CD14-positive monocyte (primary cell): ENCODE measurements around the gene PIEZO2. TPM values are rescaled to one million over a fixed set of nuclear protein-coding genes. Genes with fewer than 3 reads are reported as not detected.
"Not testable (repeated sequence)": the region's sequence is repeated elsewhere in the genome, so short reads cannot be mapped to it uniquely, and the experiment has no call there.

Experiments used
- DNase-seq, 3 donors: peaks; one replicate each; pipeline ENCODE4 v3.0.0-alpha.2; 2011 to 2022
- H2AFZ ChIP-seq: 2 replicates; pipeline ENCODE4 v1.6.0; 2012; ENCODE audit warnings: mild to moderate bottlenecking, low read depth, low read length, inconsistent platforms; ENCODE audit not compliant: insufficient read depth, poor library complexity, severe bottlenecking
- H3K27ac ChIP-seq, 2 donors: 1 replicate in 1 of 2; 2 replicates in 1 of 2; pipeline ENCODE4 v1.5.1; 2012 to 2013; ENCODE audit warnings: low read length in 2 of 2, control low read depth in 1 of 2, inconsistent platforms in 1 of 2, low read depth in 1 of 2, mild to moderate bottlenecking in 1 of 2
- H3K27me3 ChIP-seq, 2 donors: one replicate each; pipeline versions ENCODE4 v1.6.0 to v1.6.1; 2011 to 2013; ENCODE audit warnings: low read length in 2 of 2; ENCODE audit not compliant: control insufficient read depth in 2 of 2, insufficient read depth in 2 of 2
- H3K36me3 ChIP-seq, 2 donors: replicated peaks in 1 of 2; 1 replicate in 1 of 2; 2 replicates in 1 of 2; pipeline versions ENCODE4 v1.5.1 to v1.6.1; 2012 to 2013; ENCODE audit warnings: low read length in 2 of 2, control low read depth in 1 of 2, inconsistent platforms in 1 of 2, mild to moderate bottlenecking in 1 of 2; ENCODE audit not compliant: insufficient read depth in 2 of 2, control insufficient read depth in 1 of 2
- H3K4me1 ChIP-seq, 2 donors: 1 replicate in 1 of 2; 2 replicates in 1 of 2; pipeline versions ENCODE4 v1.5.1 to v1.6.1; 2012 to 2013; ENCODE audit warnings: low read length in 2 of 2, control low read depth in 1 of 2, inconsistent platforms in 1 of 2, mild to moderate bottlenecking in 1 of 2, moderate library complexity in 1 of 2; ENCODE audit not compliant: insufficient read depth in 2 of 2, control insufficient read depth in 1 of 2
- H3K4me2 ChIP-seq: replicated peaks from 2 replicates; pipeline ENCODE3; 2012; ENCODE audit warnings: low read length, moderate library complexity, mild to moderate bottlenecking; ENCODE audit not compliant: poor library complexity, severe bottlenecking; ENCODE audit errors: extremely low read depth
- H3K4me3 ChIP-seq, 3 experiments: fragments of 200-600 bp in 1 of 3; sonication (generic) in 1 of 3; replicated peaks in 1 of 3; 1 replicate in 2 of 3; 2 replicates in 1 of 3; pipeline ENCODE4 v1.5.1; 2011 to 2013; ENCODE audit warnings: low read length in 3 of 3, mild to moderate bottlenecking in 3 of 3, control low read depth in 2 of 3, low read depth in 2 of 3, inconsistent platforms in 1 of 3, moderate library complexity in 1 of 3
- H3K79me2 ChIP-seq: 2 replicates; pipeline ENCODE4 v1.6.0; 2012; ENCODE audit warnings: mild to moderate bottlenecking, control low read depth, inconsistent platforms, low read length, moderate library complexity; ENCODE audit not compliant: insufficient read depth
- H3K9ac ChIP-seq: 2 replicates; pipeline ENCODE4 v1.6.0; 2017; ENCODE audit warnings: low read length, mild to moderate bottlenecking; ENCODE audit not compliant: insufficient read depth, poor library complexity, severe bottlenecking
- H3K9me3 ChIP-seq, 2 donors: replicated peaks in 1 of 2; 1 replicate in 1 of 2; 2 replicates in 1 of 2; pipeline versions ENCODE4 v1.5.1 to v1.6.1; 2012 to 2013; ENCODE audit warnings: low read length in 2 of 2, control low read depth in 1 of 2; ENCODE audit not compliant: control insufficient read depth in 1 of 2, insufficient read depth in 1 of 2
- H4K20me1 ChIP-seq: 2 replicates; pipeline ENCODE4 v1.6.0; 2012; ENCODE audit warnings: mild to moderate bottlenecking, low read length, control low read depth, moderate library complexity; ENCODE audit not compliant: insufficient read depth
- H3K27ac Mint-ChIP-seq, 7 donors: one replicate each; pipeline ENCODE4 v1.8.0; 2020; ENCODE audit warnings: mild to moderate bottlenecking in 7 of 7, mixed read lengths in 7 of 7, moderate library complexity in 6 of 7, inconsistent platforms in 2 of 7
- H3K27me3 Mint-ChIP-seq, 3 donors: one replicate each; pipeline ENCODE4 v1.8.0; 2021 to 2022; ENCODE audit warnings: low read depth in 3 of 3, mild to moderate bottlenecking in 3 of 3, mixed read lengths in 3 of 3, moderate library complexity in 3 of 3, inconsistent platforms in 1 of 3
- H3K36me3 Mint-ChIP-seq, 2 donors: one replicate each; pipeline ENCODE4 v1.8.0; 2020; ENCODE audit warnings: mixed read lengths in 2 of 2, inconsistent platforms in 1 of 2, mild to moderate bottlenecking in 1 of 2
- H3K4me1 Mint-ChIP-seq: one replicate; pipeline ENCODE4 v1.8.0; 2020; ENCODE audit warnings: mild to moderate bottlenecking, mixed read lengths
- H3K4me3 Mint-ChIP-seq, 2 donors: one replicate each; pipeline ENCODE4 v1.8.0; 2020; ENCODE audit warnings: mild to moderate bottlenecking in 2 of 2, mixed read lengths in 2 of 2, moderate library complexity in 1 of 2
- H3K9me3 Mint-ChIP-seq, 7 donors: one replicate each; pipeline ENCODE4 v1.8.0; 2020 to 2022; ENCODE audit warnings: mixed read lengths in 7 of 7, mild to moderate bottlenecking in 6 of 7, moderate library complexity in 6 of 7, inconsistent platforms in 2 of 7
- CTCF ChIP-seq: fragments of 200-600 bp; IDR thresholded peaks from one replicate; pipeline ENCODE4 v1.8.0; 2022; ENCODE audit warnings: antibody characterized with exemption, mild to moderate bottlenecking
- WGBS: methylation state at CpG from one replicate; pipeline ENCODE4 v1.1.5; 2013; ENCODE audit warnings: missing lambda C conversion rate; ENCODE audit not compliant: insufficient coverage; 5-methylcytosine and 5-hydroxymethylcytosine counted together
- intact Hi-C, 2 donors: fragments of 100-400 bp; cut with micrococcal nuclease; formaldehyde crosslinking; loops; one replicate each; pipeline versions ENCODE4 v1.15.0 to v1.15.1; 2023
- polyA plus RNA-seq, 3 donors: library from polyadenylated mRNA; depleted of rRNA in 1 of 3; unstranded in 2 of 3; stranded (reverse) in 1 of 3; fragments of 300-500 nt in 2 of 3; fragments of >200 nt in 1 of 3; fragmentation: Illumina TruSeq in 2 of 3; gene quantifications; 1 replicate in 2 of 3; 2 replicates in 1 of 3; pipeline ENCODE4 v1.2.3, GENCODE V29; 2012 to 2021

Gene PIEZO2
- polyA plus RNA-seq, 3 donors = not detected

- H3K27me3 Mint-ChIP-seq = peaks cover 0 to 2% (median under 1%) of the 10 kb centered on the region in 3 donors
- no peaks in the 10 kb centered on the region for H3K36me3 ChIP-seq
- H3K27ac Mint-ChIP-seq = no peak overlapping the region
- no peaks in the 10 kb centered on the region for H3K4me1 ChIP-seq
- H3K9ac ChIP-seq = no peak overlapping the region
- H3K27me3 ChIP-seq = no peaks in the 10 kb centered on the region
- H3K4me1 Mint-ChIP-seq = peaks cover 2% of the 10 kb centered on the region
- H3K79me2 ChIP-seq = no peaks in the 10 kb centered on the region
- H3K9me3 ChIP-seq = no peaks in the 10 kb centered on the region
- DNase-seq = no peak
- no peak overlapping the region for H2AFZ ChIP-seq
- H3K4me2 ChIP-seq = no peak overlapping the region
- TF ChIP-seq CTCF = no peak
- intact Hi-C loops = no loop called here
- H3K27ac ChIP-seq = no peak overlapping the region
- no peak overlapping the region for H3K4me3 Mint-ChIP-seq
- H3K9me3 Mint-ChIP-seq = peaks cover 0 to 4% (median 0%) of the 10 kb centered on the region in 7 donors
- H3K36me3 Mint-ChIP-seq = no peaks in the 10 kb centered on the region
- WGBS = no CpG with 5 or more reads among the region's 4 CpGs
- no peaks in the 10 kb centered on the region for H4K20me1 ChIP-seq
- H3K4me3 ChIP-seq = no peak overlapping the region
Measured at GRCh38 chr18:10916865-10917264, 232.5 kb downstream of the PIEZO2 start.

GRCh38 chr18:10916387-10916786, 233.0 kb downstream of the PIEZO2 start:
- H3K9me3 ChIP-seq = no peaks in the 10 kb centered on the region
- H3K4me1 ChIP-seq = no peaks in the 10 kb centered on the region
- Mint-ChIP-seq H3K4me3 (no peak overlapping the region), H3K27ac (no peak overlapping the region), H3K27me3 (peaks cover 0 to 2% (median 0%) of the 10 kb centered on the region in 3 donors), H3K36me3 (no peaks in the 10 kb centered on the region), H3K4me1 (peaks cover 2% of the 10 kb centered on the region), H3K9me3 (peaks cover 0 to 4% (median under 1%) of the 10 kb centered on the region in 7 donors)
- no peaks in the 10 kb centered on the region for H3K79me2 ChIP-seq
- no peak for TF ChIP-seq CTCF
- H3K27me3 ChIP-seq = no peaks in the 10 kb centered on the region
- intact Hi-C loops = no loop called here
- DNase-seq = no peak
- WGBS = 93% methylated on average over 16 of the region's 23 CpGs
- no peak overlapping the region for H3K9ac ChIP-seq
- H2AFZ ChIP-seq = no peak overlapping the region
- no peak overlapping the region for H3K27ac ChIP-seq
- no peak overlapping the region for H3K4me3 ChIP-seq
- no peaks in the 10 kb centered on the region for H4K20me1 ChIP-seq
- no peaks in the 10 kb centered on the region for H3K36me3 ChIP-seq
- no peak overlapping the region for H3K4me2 ChIP-seq

GRCh38 chr18:10915748-10916147, 233.6 kb downstream of the PIEZO2 start:
- H3K27ac Mint-ChIP-seq, H3K4me1 ChIP-seq, H4K20me1 ChIP-seq, H3K27me3 Mint-ChIP-seq, H2AFZ ChIP-seq, H3K4me3 ChIP-seq, H3K9ac ChIP-seq, H3K27ac ChIP-seq, H3K79me2 ChIP-seq, H3K9me3 Mint-ChIP-seq, intact Hi-C loops, DNase-seq, H3K4me1 Mint-ChIP-seq, H3K27me3 ChIP-seq, H3K36me3 ChIP-seq, H3K4me2 ChIP-seq, H3K9me3 ChIP-seq, H3K4me3 Mint-ChIP-seq, H3K36me3 Mint-ChIP-seq: not testable (repeated sequence)
- WGBS = no CpG with 5 or more reads among the region's 5 CpGs
